GM12874 (cell line): ENCODE data around the gene IQSEC2.

Experiments used
- TF ChIP-seq, protein P1 (sequence below): IDR thresholded peaks from 2 replicates; pipeline ENCODE4 v1.5.1; 2011; ENCODE audit warnings: low read depth, mild to moderate bottlenecking, control low read depth, low read length, moderate library complexity; ENCODE audit not compliant: insufficient read depth

The IQSEC2 gene

DNA sequence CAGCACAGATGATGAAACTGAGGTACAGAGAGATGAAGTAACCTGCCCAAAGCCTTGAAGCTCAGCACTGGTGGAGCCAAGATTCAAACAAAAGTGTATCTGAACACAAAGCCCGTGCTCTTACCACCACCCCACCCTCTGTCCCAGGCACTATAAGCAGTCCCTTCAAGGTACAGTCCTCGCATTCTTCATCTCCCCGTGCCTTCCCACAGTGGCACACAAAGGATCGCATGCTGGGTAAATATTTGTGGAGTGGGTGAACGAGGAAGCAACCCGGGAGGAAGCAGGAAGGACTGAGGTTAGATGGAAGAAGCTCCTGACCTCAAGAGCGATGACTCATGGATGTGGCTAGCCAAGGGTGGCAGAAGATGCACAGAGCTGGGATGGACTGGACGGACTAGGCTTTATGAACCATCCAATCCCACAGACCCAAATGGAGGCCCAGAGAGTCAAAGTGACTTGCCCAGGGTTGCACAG is 18.4 kb downstream of the IQSEC2 start:
- TF ChIP-seq, protein P1, sequence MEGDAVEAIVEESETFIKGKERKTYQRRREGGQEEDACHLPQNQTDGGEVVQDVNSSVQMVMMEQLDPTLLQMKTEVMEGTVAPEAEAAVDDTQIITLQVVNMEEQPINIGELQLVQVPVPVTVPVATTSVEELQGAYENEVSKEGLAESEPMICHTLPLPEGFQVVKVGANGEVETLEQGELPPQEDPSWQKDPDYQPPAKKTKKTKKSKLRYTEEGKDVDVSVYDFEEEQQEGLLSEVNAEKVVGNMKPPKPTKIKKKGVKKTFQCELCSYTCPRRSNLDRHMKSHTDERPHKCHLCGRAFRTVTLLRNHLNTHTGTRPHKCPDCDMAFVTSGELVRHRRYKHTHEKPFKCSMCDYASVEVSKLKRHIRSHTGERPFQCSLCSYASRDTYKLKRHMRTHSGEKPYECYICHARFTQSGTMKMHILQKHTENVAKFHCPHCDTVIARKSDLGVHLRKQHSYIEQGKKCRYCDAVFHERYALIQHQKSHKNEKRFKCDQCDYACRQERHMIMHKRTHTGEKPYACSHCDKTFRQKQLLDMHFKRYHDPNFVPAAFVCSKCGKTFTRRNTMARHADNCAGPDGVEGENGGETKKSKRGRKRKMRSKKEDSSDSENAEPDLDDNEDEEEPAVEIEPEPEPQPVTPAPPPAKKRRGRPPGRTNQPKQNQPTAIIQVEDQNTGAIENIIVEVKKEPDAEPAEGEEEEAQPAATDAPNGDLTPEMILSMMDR = no peak

DNA sequence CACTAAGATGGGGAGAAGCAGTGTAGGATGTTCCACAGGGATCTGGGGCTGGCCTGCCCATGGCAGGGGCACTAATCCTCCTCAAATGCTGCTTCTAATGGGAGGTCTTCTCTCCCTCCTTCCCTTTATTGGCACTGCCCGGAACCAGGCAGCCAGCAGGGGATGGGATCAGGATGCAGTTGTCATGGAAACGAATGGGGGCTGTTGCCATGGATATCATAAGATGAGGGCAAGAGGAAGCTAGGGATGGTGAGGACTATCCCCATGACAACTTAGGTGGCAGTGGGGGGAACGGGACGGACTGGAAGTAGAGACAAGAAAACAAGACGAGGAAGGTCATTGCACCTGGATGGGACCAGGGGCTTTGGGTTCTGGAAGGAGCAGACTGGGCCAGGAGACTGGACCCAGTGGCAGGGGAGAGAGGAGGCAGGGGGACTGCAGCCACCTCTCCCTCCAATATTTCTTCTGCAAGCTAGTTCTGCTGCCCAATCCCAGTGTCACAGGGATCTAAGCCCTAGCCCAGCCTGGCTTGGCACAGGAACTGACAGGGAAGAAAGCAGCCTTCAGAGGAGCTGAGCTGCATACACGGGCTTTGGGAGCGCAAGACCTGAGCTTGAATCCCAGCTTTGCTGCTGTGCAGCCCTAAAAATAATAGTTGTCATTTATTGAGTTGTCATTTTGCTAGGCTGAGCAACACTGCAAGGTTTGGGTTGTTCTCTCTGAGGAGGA is 19.0 kb downstream of the IQSEC2 start:
- TF ChIP-seq, protein P1 = no peak

DNA sequence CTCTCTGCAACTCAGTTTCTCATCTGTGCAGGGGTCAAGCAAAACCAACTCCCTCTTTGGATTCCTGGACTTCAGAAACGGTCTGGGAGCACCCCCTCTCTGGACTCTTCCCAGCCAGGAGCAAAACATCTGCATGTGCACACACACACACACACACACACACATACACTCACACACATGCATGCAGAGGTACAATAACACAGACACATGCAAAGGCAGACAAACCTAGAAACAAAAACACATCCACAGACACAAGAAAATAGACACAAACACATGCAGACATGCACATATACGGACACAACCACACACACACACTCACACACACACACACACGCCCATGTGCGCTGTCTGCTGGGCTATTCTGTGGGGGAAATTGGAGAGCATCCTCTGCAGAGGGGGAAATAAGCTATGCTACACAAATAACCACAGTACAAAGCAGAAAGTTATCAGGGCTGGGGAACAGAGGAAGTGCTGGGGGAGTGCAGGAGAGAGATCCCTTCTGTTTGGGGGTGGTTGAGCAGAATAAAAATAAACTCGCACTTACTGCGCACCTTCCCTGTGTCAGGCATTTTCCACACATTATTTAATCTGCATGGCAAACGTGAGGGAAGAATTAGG is 19.9 kb downstream of the IQSEC2 start:
- TF ChIP-seq, protein P1 = no peak

- TF ChIP-seq, protein P1 = no peak
Measured at GRCh38 chrX:53260836-53261235, 20.5 kb downstream of the IQSEC2 start.

GRCh38 chrX:53257670-53258423 is 23.5 kb downstream of the IQSEC2 start:
- TF ChIP-seq, protein P1 = no peak

- TF ChIP-seq, protein P1 = no peak
Measured at GRCh38 chrX:53257166-53257565, 24.2 kb downstream of the IQSEC2 start.

- TF ChIP-seq, protein P1 = no peak
Measured at GRCh38 chrX:53256446-53257041, 24.8 kb downstream of the IQSEC2 start.
